HCT116 (cell line): ENCODE results near the gene CTTNBP2. TPM values are rescaled to one million over a fixed set of nuclear protein-coding genes. Genes with fewer than 3 reads are reported as not detected.

Experiments used
- ATAC-seq: fragments of 200-7000 bp; cut with Tn5 transposase; 2 replicates; pipeline ENCODE4 v1.9.1; 2020; ENCODE audit warnings: mild to moderate bottlenecking, moderate library complexity
- BruUV-seq: library from RNA; stranded (reverse); fragments of 400-500 nt; replicated peaks from 2 replicates; lab custom pipeline; 2021; lab: Mats Ljungman, UMichigan
- CTCF ChIA-PET: fragments of 300-600 bp; sonication (Branson Sonifier 250); formaldehyde crosslinking; loops from one replicate; lab custom pipeline; 2021; ENCODE audit warnings: antibody characterized with exemption; lab: Charles Lee
- POLR2A ChIA-PET: fragments of 300-600, 350-600 bp; sonication (Branson Sonifier 250); formaldehyde crosslinking; loops from one replicate; lab custom pipeline; 2021; ENCODE audit warnings: antibody characterized with exemption; lab: Charles Lee
- RAD21 ChIA-PET, 2 experiments: fragments of 300-600 bp; sonication (Branson Sonifier 250); formaldehyde crosslinking; loops; one replicate each; lab custom pipeline; 2023; ENCODE audit warnings: low total read pairs in 2 of 2; ENCODE audit not compliant: uncharacterized antibody in 2 of 2, unreplicated experiment in 2 of 2, low non-redundant PET in 1 of 2; lab: Charles Lee
- DNase-seq: peaks from one replicate; pipeline ENCODE4 v3.0.0-alpha.2; 2010; ENCODE audit warnings: low read depth, low spot score
- H2AFZ ChIP-seq: fragments of 200-600 bp; shearing (Covaris generic), sonication (generic); 2 replicates; pipeline ENCODE4 v1.6.1; 2017; ENCODE audit warnings: low read depth, mixed run types, mixed read lengths, antibody characterized with exemption, low read length; ENCODE audit not compliant: poor library complexity, severe bottlenecking
- H3K27ac ChIP-seq: 2 replicates; pipeline ENCODE4 v1.5.1; 2012; ENCODE audit warnings: low read depth, low read length
- H3K27me3 ChIP-seq: fragments of 200-600 bp; sonication (generic); 2 replicates; pipeline ENCODE4 v1.6.1; 2016; ENCODE audit warnings: mixed run types, low read length, mixed read lengths; ENCODE audit not compliant: insufficient read depth
- H3K36me3 ChIP-seq, 2 experiments: fragments of 200-500 bp in 1 of 2; fragments of 200-600 bp in 1 of 2; sonication (Bioruptor generic) in 1 of 2; sonication (generic) in 1 of 2; 2 replicates each; pipeline versions ENCODE4 v1.5.1 to v1.6.1; 2014 to 2016; ENCODE audit warnings: low read length in 2 of 2, inconsistent platforms in 1 of 2, mixed read lengths in 1 of 2, mixed run types in 1 of 2; ENCODE audit not compliant: insufficient read depth in 2 of 2, control insufficient read depth in 1 of 2
- H3K4me1 ChIP-seq, 2 experiments: fragments of 200-600 bp in 1 of 2; sonication (generic) in 1 of 2; 2 replicates each; pipeline versions ENCODE4 v1.5.1 to v1.6.1; 2012 to 2017; ENCODE audit warnings: low read length in 2 of 2, inconsistent platforms in 1 of 2, mild to moderate bottlenecking in 1 of 2, mixed read lengths in 1 of 2, mixed run types in 1 of 2, moderate library complexity in 1 of 2; ENCODE audit not compliant: insufficient read depth in 2 of 2, control insufficient read depth in 1 of 2
- H3K4me2 ChIP-seq: fragments of 200-600 bp; sonication (generic); 2 replicates; pipeline ENCODE4 v1.6.1; 2017; ENCODE audit warnings: mixed run types, low read length, mixed read lengths
- H3K4me3 ChIP-seq, 2 experiments: fragments of 200-600 bp in 1 of 2; sonication (generic) in 1 of 2; replicated peaks in 1 of 2; 2 replicates each; pipeline ENCODE4 v1.5.1; 2011 to 2016; ENCODE audit warnings: low read length in 2 of 2, control low read depth in 1 of 2, low read depth in 1 of 2, mild to moderate bottlenecking in 1 of 2, mixed read lengths in 1 of 2, mixed run types in 1 of 2
- H3K79me2 ChIP-seq: fragments of 200-600 bp; sonication (generic); 2 replicates; pipeline ENCODE4 v1.6.1; 2017; ENCODE audit warnings: mild to moderate bottlenecking, mixed run types, low read length, moderate library complexity, mixed read lengths; ENCODE audit not compliant: insufficient read depth
- H3K9ac ChIP-seq: fragments of 200-600 bp; sonication (generic); 2 replicates; pipeline ENCODE4 v1.6.1; 2016; ENCODE audit warnings: low read length, mixed read lengths
- H3K9me2 ChIP-seq: fragments of 200-600 bp; sonication (generic), shearing (Covaris generic); 2 replicates; pipeline ENCODE4 v1.6.1; 2017; ENCODE audit warnings: mixed run types, mild to moderate bottlenecking, moderate library complexity; ENCODE audit not compliant: insufficient read depth
- H3K9me3 ChIP-seq, 2 experiments: fragments of 200-500 bp in 1 of 2; fragments of 200-600 bp in 1 of 2; sonication (Bioruptor generic) in 1 of 2; sonication (generic) in 1 of 2; 2 replicates each; pipeline ENCODE4 v1.6.1; 2014 to 2017; ENCODE audit warnings: low read length in 2 of 2, mixed read lengths in 2 of 2, inconsistent platforms in 1 of 2, low read depth in 1 of 2, mild to moderate bottlenecking in 1 of 2, mixed run types in 1 of 2, moderate library complexity in 1 of 2; ENCODE audit not compliant: control insufficient read depth in 1 of 2, insufficient read depth in 1 of 2
- H4K20me1 ChIP-seq: fragments of 200-600 bp; sonication (generic), shearing (Covaris generic); 2 replicates; pipeline ENCODE4 v1.6.1; 2017; ENCODE audit warnings: mixed run types, mild to moderate bottlenecking, moderate library complexity; ENCODE audit not compliant: insufficient read depth
- CBX3 ChIP-seq: IDR thresholded peaks from 2 replicates; pipeline ENCODE4 v1.6.1; 2012; ENCODE audit warnings: low read depth
- CTCF ChIP-seq, 3 experiments: fragments of 200-600 bp in 1 of 3; sonication (generic) in 1 of 3; IDR thresholded peaks in 2 of 3; conservative IDR thresholded peaks in 1 of 3; 2 replicates each; pipeline ENCODE4 v1.5.1; 2012 to 2017; ENCODE audit warnings: low read depth in 2 of 3, low read length in 2 of 3, antibody characterized with exemption in 1 of 3, borderline replicate concordance in 1 of 3, control low read depth in 1 of 3, mild to moderate bottlenecking in 1 of 3, mixed read lengths in 1 of 3, mixed run types in 1 of 3, moderate library complexity in 1 of 3; ENCODE audit not compliant: insufficient read depth in 1 of 3
- ELF1 ChIP-seq: IDR thresholded peaks from 2 replicates; pipeline ENCODE4 v1.6.1; 2012; ENCODE audit warnings: low read depth, borderline replicate concordance
- EZH2phosphoT487 ChIP-seq: fragments of 200-600 bp; IDR thresholded peaks from 2 replicates; pipeline ENCODE4 v1.6.1; 2018; ENCODE audit warnings: antibody characterized with exemption, borderline replicate concordance
- FOSL1 ChIP-seq: IDR thresholded peaks from 2 replicates; pipeline ENCODE4 v1.6.1; 2012; ENCODE audit warnings: low read depth
- JUND ChIP-seq: IDR thresholded peaks from 2 replicates; pipeline ENCODE4 v1.6.1; 2012
- POLR2A ChIP-seq: IDR thresholded peaks from 2 replicates; pipeline ENCODE4 v1.7.0; 2011; ENCODE audit warnings: borderline replicate concordance; ENCODE audit not compliant: insufficient read depth, insufficient read length; ENCODE audit errors: extremely low read depth
- RAD21 ChIP-seq: IDR thresholded peaks from 2 replicates; pipeline ENCODE4 v1.6.1; 2012; ENCODE audit warnings: low read depth, mild to moderate bottlenecking
- SIN3A ChIP-seq: IDR thresholded peaks from 2 replicates; pipeline ENCODE4 v1.6.1; 2012; ENCODE audit warnings: low read depth
- SP1 ChIP-seq: IDR thresholded peaks from 2 replicates; pipeline ENCODE4 v1.6.1; 2012; ENCODE audit warnings: low read depth
- SRF ChIP-seq: IDR thresholded peaks from 2 replicates; pipeline ENCODE4 v1.6.1; 2012; ENCODE audit warnings: low read depth
- YY1 ChIP-seq: IDR thresholded peaks from 2 replicates; pipeline ENCODE4 v1.6.1; 2011; ENCODE audit warnings: low read length, low read depth, moderate library complexity, mild to moderate bottlenecking; ENCODE audit not compliant: insufficient replicate concordance; ENCODE audit errors: extremely low read depth
- ZNF274 ChIP-seq: fragments of 200-500 bp; sonication (Bioruptor generic); IDR thresholded peaks from 2 replicates; pipeline ENCODE4 v1.6.1; 2014; ENCODE audit warnings: mild to moderate bottlenecking, low read depth, low read length, inconsistent platforms
- intact Hi-C: fragments of 100-400 bp; cut with micrococcal nuclease; formaldehyde crosslinking; loops from 2 replicates; pipeline ENCODE4 v1.10.0; 2022
- total RNA-seq: library from RNA; stranded (reverse); gene quantifications from one replicate; pipeline ENCODE4 v1.2.1, GENCODE V29; 2021; ENCODE audit not compliant: unreplicated experiment
- TF ChIP-seq, protein P1 (sequence below): IDR thresholded peaks from 2 replicates; pipeline ENCODE4 v1.6.1; 2012
- TF ChIP-seq, protein P2 (sequence below): IDR thresholded peaks from 2 replicates; pipeline ENCODE4 v1.6.1; 2012; ENCODE audit warnings: low read depth

CTTNBP2 gene
- total RNA-seq, 1 experiment from 2014 or later = 5.4 TPM

DNA sequence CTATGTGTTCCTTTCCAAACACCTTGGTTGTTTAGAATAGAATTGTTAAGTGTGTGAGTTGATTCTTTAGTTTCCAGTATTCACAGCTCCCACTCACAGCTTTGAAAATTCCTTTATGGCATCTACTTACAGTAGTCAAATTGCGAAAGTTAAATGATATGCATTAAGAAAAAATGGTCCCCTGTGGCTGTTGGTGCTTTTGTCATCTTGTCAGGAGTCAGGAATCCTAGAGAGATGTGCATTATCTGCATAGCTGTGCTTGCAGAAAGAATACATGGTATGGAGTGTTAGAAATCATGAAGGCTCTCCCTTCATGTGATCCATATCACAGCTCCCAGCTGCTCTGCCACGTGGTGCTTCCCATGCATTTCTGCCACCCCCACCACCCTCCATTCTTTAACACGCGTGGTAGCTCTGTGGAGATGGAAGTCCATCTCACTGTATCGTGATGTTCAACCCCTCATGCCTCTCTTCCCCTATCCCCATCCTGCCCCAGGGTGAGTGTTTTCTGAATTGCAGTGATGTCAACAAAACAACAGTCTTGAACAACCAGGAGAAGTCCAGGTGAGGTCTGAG is 29.2 kb upstream of the CTTNBP2 start:
- TF ChIP-seq ZNF274 = no peak
- no peak for TF ChIP-seq EZH2phosphoT487
- TF ChIP-seq, protein P1, sequence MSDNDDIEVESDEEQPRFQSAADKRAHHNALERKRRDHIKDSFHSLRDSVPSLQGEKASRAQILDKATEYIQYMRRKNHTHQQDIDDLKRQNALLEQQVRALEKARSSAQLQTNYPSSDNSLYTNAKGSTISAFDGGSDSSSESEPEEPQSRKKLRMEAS = no peak
- no peak for TF ChIP-seq FOSL1
- no peak for TF ChIP-seq SRF
- TF ChIP-seq CBX3 = no peak
- no peak for TF ChIP-seq JUND
- no peak for TF ChIP-seq SIN3A
- TF ChIP-seq YY1 = no peak
- TF ChIP-seq POLR2A = no peak
- TF ChIP-seq, protein P2, sequence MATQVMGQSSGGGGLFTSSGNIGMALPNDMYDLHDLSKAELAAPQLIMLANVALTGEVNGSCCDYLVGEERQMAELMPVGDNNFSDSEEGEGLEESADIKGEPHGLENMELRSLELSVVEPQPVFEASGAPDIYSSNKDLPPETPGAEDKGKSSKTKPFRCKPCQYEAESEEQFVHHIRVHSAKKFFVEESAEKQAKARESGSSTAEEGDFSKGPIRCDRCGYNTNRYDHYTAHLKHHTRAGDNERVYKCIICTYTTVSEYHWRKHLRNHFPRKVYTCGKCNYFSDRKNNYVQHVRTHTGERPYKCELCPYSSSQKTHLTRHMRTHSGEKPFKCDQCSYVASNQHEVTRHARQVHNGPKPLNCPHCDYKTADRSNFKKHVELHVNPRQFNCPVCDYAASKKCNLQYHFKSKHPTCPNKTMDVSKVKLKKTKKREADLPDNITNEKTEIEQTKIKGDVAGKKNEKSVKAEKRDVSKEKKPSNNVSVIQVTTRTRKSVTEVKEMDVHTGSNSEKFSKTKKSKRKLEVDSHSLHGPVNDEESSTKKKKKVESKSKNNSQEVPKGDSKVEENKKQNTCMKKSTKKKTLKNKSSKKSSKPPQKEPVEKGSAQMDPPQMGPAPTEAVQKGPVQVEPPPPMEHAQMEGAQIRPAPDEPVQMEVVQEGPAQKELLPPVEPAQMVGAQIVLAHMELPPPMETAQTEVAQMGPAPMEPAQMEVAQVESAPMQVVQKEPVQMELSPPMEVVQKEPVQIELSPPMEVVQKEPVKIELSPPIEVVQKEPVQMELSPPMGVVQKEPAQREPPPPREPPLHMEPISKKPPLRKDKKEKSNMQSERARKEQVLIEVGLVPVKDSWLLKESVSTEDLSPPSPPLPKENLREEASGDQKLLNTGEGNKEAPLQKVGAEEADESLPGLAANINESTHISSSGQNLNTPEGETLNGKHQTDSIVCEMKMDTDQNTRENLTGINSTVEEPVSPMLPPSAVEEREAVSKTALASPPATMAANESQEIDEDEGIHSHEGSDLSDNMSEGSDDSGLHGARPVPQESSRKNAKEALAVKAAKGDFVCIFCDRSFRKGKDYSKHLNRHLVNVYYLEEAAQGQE = no peak
- no peak for TF ChIP-seq CTCF (IDR thresholded peaks at IDR 0.05 in 2 of 3, conservative IDR thresholded peaks at IDR 0.05 in 1 of 3; ENCODE audit: borderline replicate concordance in 1 of 3, insufficient read depth in 1 of 3, low read depth in 2 of 3, low read length in 2 of 3)
- no peak for TF ChIP-seq SP1
- no peak for TF ChIP-seq ELF1
- TF ChIP-seq RAD21 = no peak
- no TSS peak for BruUV-seq
- no peaks in the 10 kb centered on the region for H3K9me3 ChIP-seq
- H4K20me1 ChIP-seq = no peaks in the 10 kb centered on the region
- no peak overlapping the region for H3K4me2 ChIP-seq
- POLR2A ChIA-PET = no interaction called here
- H3K79me2 ChIP-seq = no peaks in the 10 kb centered on the region
- H3K4me3 ChIP-seq = no peak overlapping the region
- no peaks in the 10 kb centered on the region for H3K9me2 ChIP-seq
- no peaks in the 10 kb centered on the region; a peak in 1 of 4 replicates for H3K4me1 ChIP-seq
- no peak overlapping the region for H3K9ac ChIP-seq
- ATAC-seq (no peak), DNase-seq (no peak)
- CTCF ChIA-PET = no interaction called here
- H3K36me3 ChIP-seq = no peaks in the 10 kb centered on the region
- intact Hi-C loops = no loop called here
- H2AFZ ChIP-seq = no peak overlapping the region
- no peaks in the 10 kb centered on the region for H3K27me3 ChIP-seq
- RAD21 ChIA-PET = no interaction called here
- no peak overlapping the region for H3K27ac ChIP-seq
